ENCODE data around the gene ABCB8.
A peak's percentile ranks its signal among the peaks of the same experiment; 100 is the strongest.

ABCB8 gene

DNA sequence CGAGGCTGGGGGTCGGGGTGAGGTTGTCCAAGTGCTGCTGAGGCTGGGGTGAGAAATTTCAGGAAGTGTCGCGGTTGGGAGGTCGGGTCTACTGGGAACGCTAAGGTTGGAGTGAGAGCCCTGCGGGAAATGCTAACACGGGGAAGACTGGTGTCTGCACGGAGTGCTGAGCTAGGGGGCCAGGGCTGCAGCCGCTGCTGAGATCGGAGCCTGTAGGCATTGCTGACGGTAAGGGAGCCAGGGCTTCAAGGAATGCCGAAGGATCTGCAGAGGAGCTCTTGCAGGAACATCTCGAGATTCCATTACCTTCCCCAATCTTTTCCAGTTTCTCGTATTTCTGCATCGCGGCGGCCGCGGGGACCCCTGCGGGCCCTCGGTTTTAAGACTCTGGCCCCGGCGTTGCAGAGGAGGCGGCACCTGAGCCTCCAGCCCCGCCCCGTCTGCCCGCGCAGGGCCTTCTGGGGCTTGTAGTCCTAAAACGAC is 29.3 kb downstream of the ABCB8 start, which contains the start of gene CDK5:
CDK5 (minus strand) TSS at position 392 of the 483 bp plus-strand sequence; CDS start at position 343, 49 bp downstream.
- no peak for DNase-seq (ENCODE audit: low read depth, low spot score)

- DNase-seq (ENCODE audit: low read depth, low spot score) = peak; percentile 100
Observed at GRCh38 chr7:151057989-151058780, 29.9 kb downstream of the ABCB8 start.

- DNase-seq (ENCODE audit: low read depth, low spot score) = peak; percentile 52
Observed at GRCh38 chr7:151058781-151059366, 30.6 kb downstream of the ABCB8 start.

DNA sequence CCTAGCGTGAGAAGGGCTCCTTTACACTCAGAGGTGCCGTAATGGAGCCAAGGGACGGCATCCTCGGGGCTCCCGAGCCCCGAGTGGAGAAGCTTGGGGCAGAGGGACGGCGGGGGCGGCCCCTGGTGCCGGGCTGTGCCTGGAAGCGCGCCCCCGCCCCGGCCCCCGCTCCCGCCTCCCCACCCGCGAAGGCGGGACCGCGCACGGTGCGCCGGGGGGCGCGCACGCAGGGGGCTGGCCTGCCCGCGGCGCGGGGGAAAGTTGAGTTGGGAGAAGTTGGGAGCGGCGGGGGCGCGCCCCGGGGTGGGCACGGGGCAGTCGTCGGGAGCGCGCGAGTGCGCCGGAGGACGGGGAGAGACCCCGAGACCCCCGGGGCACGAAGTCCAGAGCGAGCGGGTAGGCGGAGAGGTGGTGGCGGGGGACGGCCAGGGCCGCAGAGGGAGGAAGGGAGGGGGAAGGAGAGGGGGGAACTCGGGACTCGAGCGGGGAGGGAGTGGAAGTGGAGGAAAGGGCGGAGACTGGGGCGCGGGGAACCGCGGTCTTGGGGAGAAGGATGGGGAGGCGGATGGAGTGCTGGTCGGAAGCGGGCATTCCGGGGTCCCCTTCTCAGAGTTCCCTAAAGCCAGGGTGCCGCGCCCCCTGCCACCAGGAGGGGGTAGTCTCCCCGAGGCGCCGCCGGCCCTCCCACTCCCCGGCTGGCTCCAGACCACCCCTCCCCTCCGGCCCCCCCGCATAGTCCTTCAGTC is 31.3 kb downstream of the ABCB8 start, which contains the start of gene SLC4A2:
SLC4A2 (plus strand) TSS at position 223 of the 746 bp plus-strand sequence. CDS start 2,399 bp downstream, outside the sequence.
- peak; percentile 93 for DNase-seq (ENCODE audit: low read depth, low spot score)

- DNase-seq (ENCODE audit: low read depth, low spot score) = no peak
Observed at GRCh38 chr7:151060113-151060415, 31.8 kb downstream of the ABCB8 start.

DNA sequence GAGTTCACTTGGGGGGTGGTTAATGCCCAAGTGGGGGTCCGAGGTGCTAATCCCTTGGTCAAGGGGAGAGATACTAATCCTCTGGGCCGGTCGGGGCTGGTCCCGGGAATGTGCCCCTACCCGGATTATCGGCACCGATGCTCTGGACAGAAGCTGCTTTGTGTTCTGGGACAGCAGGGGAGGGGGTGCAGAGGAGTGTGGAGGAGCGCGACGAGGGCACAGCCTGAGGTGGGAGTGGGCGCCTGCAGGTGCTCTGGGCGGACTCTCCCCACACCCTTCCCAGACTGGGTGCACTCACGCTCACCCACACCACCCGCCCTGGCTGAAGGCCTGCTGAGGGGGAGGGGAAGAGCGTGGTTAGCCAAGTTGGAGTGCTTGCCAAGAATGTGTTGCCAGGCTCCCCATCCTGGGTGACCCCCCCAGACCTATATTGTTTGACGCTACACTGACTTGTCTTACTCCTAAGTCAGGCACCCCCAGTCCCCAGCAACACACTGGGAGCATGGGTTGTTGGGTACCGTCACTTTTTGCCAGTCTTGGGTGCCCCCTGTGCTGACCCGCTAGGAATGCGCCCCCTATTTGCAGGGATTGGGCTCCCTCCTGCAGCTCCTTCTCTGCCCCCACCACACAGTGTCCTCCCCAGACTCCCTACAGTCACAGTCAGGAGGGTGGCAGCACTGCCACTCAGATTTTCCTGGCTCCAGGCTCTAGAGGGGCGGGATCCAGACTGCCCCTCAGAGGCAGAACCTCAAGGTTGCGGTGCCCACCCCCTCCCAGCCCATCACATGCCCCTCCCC is 32.4 kb downstream of the ABCB8 start:
- peak; percentile 68 for DNase-seq (ENCODE audit: low read depth, low spot score)

DNA sequence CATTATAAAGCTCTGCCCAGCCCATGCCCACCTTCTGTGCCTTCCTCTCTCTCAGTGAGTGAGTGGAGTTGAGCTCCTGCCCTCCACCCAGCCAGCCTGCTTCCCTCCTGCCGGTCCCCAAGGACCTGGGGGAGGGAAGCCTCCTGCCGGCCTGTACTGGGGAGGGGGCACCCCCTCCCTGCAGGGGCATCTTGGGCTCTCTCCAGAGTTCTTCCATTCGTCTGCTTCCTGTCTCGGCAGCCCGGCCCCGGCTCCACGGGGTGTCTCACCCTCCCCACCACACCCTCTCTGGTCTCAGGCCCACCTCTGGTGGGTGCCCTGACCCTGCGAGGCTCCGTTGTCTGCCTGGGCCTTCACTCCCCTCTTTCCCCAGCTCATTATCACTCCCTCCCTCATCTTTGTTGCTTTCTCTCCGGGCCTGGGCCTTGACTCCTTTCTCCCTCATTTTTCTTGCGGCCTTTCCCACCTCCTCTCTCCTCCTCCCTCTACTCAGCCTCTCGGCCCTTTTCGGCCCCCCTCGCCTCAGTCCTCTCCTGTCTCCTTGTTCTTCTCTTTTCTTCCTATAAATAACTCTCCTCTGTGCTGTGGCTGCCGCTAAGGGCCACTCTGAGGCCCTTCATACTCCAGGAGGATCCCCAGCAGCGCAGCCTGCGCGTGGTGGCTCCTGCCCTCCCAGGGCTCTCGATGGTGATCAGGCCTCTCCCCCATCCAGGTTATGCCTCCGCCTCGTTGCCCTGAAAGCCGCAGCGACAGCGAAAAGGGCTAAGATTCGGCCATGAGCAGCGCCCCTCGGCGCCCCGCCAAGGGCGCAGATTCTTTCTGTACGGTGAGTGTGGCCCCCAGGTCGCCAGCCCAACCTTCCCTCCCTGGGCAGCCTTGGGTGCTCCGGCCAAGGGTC is 33.2 kb downstream of the ABCB8 start:
- DNase-seq (ENCODE audit: low read depth, low spot score) = peak; percentile 34

GRCh38 chr7:151062111-151062398 is 33.8 kb downstream of the ABCB8 start:
- no peak for DNase-seq (ENCODE audit: low read depth, low spot score)

DNA sequence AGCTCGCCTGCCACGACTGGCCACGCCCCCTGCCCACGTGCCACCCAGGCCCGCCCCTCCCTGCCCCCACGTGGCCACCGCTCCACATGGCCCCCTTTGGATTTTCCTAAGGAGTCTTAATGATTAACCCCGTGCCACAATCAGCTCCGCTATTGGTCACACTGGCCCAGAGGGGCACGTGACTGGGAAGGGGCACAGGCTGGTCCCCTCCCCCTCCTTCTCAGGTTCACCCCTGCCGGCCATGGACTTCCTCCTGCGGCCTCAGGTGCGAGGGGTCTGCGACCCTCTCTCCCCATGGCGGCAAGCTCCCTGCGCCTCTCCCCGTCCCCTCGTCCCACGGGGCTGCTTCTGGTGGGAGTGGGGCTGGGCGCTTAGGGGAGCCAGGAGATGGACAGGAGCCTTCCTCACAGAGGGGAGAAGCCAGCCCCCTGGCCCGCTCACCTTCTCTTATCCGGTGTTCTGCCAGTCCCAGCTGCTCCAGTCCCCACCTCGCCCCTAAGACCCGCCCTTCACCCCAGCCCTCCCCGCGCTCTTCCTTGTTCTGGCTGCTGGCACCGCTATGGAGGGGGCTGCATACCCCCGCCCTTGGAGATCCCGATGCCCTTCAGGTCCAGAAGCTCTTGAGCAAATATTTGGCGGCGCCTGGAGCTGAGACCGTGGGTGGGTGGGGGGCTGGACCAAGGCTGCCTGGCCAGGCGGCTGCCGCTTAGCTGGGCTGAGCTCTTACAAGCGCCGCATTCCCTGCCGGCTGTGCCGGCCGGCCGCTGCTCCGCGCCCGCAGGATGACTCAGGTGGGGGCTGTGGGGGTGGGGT is 34.4 kb downstream of the ABCB8 start:
- DNase-seq (ENCODE audit: low read depth, low spot score) = peak; percentile 90

DNA sequence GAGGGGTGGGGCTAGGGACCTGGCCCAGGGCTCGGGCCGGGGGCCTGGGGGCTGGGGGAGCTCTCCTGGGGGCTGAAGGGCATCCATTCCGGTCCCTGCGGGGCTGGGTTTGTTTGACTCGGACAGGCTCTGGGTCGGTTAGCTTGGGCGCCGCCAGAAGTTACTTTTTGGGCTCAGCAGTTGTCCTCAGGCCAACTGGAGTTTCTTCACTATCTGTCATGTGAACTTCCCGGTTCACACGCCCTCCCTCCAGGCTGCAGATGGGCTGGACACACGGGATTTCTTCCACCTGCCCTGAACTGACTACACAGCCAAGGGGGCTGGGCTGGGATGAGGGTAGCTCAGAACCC is 34.9 kb downstream of the ABCB8 start:
- DNase-seq (ENCODE audit: low read depth, low spot score) = no peak

GRCh38 chr7:151064454-151064853 is 36.2 kb downstream of the ABCB8 start:
- DNase-seq (ENCODE audit: low read depth, low spot score) = no peak

GRCh38 chr7:151064993-151065392 is 36.7 kb downstream of the ABCB8 start:
- no peak for DNase-seq (ENCODE audit: low read depth, low spot score)

- DNase-seq (ENCODE audit: low read depth, low spot score) = no peak
Observed at GRCh38 chr7:151065516-151065915, 37.3 kb downstream of the ABCB8 start.

- no peak for DNase-seq (ENCODE audit: low read depth, low spot score)
Observed at GRCh38 chr7:151066273-151066974, 38.2 kb downstream of the ABCB8 start.

DNA sequence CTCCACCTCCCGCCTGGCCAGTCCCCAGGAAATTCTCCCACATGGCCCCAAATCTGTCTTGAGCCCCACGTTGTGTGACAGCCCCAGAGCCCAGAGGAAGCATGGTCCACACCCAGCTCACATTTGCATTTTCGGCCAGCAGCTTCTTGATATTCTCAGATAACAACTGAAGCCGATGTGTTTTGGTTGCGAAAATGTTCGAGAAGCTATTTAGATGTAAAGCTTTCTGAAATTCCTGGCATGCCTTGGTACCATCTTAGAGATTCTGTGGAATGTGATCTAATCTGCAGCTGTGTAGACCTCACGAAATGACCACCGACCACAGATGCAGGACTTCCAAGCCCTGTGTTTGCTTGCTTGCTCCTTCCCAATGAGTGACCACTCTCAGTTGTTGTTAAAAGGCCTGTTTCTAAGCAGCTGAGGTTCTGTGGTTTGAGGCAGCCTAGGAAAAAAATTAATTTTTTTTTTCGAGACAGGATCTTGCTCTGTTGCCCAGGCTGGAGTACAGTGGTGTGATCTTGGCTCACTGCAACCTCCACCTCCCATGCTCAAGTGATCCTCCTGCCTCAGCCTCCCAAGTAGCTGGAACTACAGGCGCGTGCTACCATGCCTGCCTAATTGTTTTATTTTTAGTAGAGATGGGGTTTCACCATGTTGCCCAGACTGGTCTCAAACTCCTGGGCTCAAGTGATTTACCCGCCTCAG is 40.0 kb downstream of the ABCB8 start:
- peak; percentile 84 for DNase-seq (ENCODE audit: low read depth, low spot score)

GRCh38 chr7:151069841-151070573 is 41.8 kb downstream of the ABCB8 start:
- DNase-seq (ENCODE audit: low read depth, low spot score) = no peak

- DNase-seq (ENCODE audit: low read depth, low spot score) = no peak
Observed at GRCh38 chr7:151070574-151070960, 42.3 kb downstream of the ABCB8 start.
